Testis (tissue), 3 donors: Measurements from ENCODE around the gene TMPRSS13. TPM values are rescaled to one million over a fixed set of nuclear protein-coding genes. Genes with fewer than 3 reads are reported as not detected.

Experiments
- DNase-seq: peaks from one replicate; pipeline ENCODE4 v3.0.0-alpha.2; 2019
- H3K27ac ChIP-seq, 2 donors: fragments of 200-600 bp; sonication (generic); one replicate each; pipeline ENCODE4 v1.5.1; 2019
- H3K27me3 ChIP-seq: fragments of 200-600 bp; sonication (generic); one replicate; pipeline ENCODE4 v1.5.1; 2019
- H3K36me3 ChIP-seq: fragments of 200-600 bp; sonication (generic); one replicate; pipeline ENCODE4 v1.5.1; 2017; ENCODE audit warnings: low read depth; ENCODE audit errors: missing control alignments
- H3K4me1 ChIP-seq: fragments of 200-600 bp; sonication (generic); one replicate; pipeline ENCODE4 v1.5.1; 2019
- H3K4me3 ChIP-seq, 2 donors: fragments of 200-600 bp; sonication (generic); one replicate each; pipeline ENCODE4 v1.5.1; 2017 to 2019
- H3K9me3 ChIP-seq: fragments of 200-600 bp; sonication (generic); one replicate; pipeline ENCODE4 v1.5.1; 2017
- POLR2A ChIP-seq: fragments of 450-650 bp; IDR thresholded peaks from one replicate; pipeline ENCODE4 v1.6.1; 2017; ENCODE audit warnings: antibody characterized with exemption, mild to moderate bottlenecking, moderate library complexity
- WGBS, 2 donors: methylation state at CpG; one replicate each; pipeline ENCODE4 v1.1.5; 2018; 5-methylcytosine and 5-hydroxymethylcytosine counted together
- intact Hi-C: fragments of 100-400 bp; cut with DNase I; formaldehyde crosslinking; loops from one replicate; pipeline ENCODE4 v1.15.1; 2023; ENCODE audit warnings: low total_unique reads
- polyA plus RNA-seq: library from polyadenylated mRNA; stranded (reverse); fragments of 350-450 nt; fragmentation: Illumina TruSeq; extraction: RNeasy Lipid Tissue Mini Kit (QIAGEN cat#74804); gene quantifications from one replicate; pipeline ENCODE4 v1.2.3, GENCODE V29; 2014; ENCODE audit warnings: low read depth, low replicate concordance; ENCODE audit not compliant: insufficient read depth
- total RNA-seq, 2 donors: library from RNA; depleted of rRNA; stranded (reverse); fragments of >200 nt; gene quantifications; one replicate each; pipeline ENCODE4 v1.2.3, GENCODE V29; 2016
- TF ChIP-seq, protein P1 (sequence below), 3 experiments: fragments of 450-650 bp in 2 of 3; fragments of 200-600 bp in 1 of 3; sonication (generic) in 1 of 3; IDR thresholded peaks; one replicate each; pipeline ENCODE4 v1.5.1; 2016 to 2019; ENCODE audit warnings: antibody characterized with exemption in 3 of 3, mild to moderate bottlenecking in 2 of 3, moderate library complexity in 1 of 3

The TMPRSS13 gene
- total and polyA plus RNA-seq, 3 donors from 2014 or later, result 0.74 to 0.91 (median 0.87) TPM

DNA sequence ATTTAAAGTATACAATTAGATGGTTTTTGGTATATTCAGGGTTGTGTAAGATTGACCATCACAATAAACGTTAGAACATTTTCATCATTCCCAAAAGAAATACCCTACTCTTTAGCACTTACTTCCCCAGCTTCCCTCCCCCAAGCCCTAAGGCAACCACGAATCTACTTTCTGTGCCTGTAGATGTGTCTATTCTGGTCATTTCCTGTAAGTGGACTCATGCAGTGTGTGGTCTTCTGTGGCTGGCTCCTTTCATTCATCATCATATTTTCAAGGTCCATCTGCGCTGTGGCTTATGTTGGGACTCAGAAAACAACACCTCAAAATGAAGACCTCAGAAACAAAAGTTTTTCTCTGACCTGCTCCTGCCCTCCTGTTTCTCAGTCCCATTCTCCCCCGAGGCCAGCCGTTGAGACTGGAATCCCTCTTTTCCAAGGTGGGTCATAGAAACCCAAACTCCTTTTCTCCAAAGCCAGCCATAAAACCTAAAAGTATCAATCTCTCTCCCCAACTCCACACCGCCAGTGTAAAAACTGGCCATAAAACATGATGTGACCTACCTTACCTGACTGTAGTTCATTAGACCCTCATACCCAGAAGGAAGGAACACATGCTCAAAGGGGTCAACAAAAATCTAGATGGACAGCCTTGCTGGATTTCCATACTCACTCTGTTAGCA is 12.9 kb upstream of the TMPRSS13 start:
- no peaks in the 10 kb centered on the region for H3K9me3 ChIP-seq
- TF ChIP-seq POLR2A, result no peak
- TF ChIP-seq, protein P1, sequence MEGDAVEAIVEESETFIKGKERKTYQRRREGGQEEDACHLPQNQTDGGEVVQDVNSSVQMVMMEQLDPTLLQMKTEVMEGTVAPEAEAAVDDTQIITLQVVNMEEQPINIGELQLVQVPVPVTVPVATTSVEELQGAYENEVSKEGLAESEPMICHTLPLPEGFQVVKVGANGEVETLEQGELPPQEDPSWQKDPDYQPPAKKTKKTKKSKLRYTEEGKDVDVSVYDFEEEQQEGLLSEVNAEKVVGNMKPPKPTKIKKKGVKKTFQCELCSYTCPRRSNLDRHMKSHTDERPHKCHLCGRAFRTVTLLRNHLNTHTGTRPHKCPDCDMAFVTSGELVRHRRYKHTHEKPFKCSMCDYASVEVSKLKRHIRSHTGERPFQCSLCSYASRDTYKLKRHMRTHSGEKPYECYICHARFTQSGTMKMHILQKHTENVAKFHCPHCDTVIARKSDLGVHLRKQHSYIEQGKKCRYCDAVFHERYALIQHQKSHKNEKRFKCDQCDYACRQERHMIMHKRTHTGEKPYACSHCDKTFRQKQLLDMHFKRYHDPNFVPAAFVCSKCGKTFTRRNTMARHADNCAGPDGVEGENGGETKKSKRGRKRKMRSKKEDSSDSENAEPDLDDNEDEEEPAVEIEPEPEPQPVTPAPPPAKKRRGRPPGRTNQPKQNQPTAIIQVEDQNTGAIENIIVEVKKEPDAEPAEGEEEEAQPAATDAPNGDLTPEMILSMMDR (IDR thresholded peaks at IDR 0.05), result no peak
- H3K36me3 ChIP-seq, result no peaks in the 10 kb centered on the region
- H3K4me1 ChIP-seq, result no peaks in the 10 kb centered on the region
- intact Hi-C loops, result loop anchor here (10.0 kb wide), 1 partner anchor 113 kb away; no protein-coding TSS in a partner anchor
- H3K4me3 ChIP-seq, result no peak overlapping the region
- 91 to 92% methylated on average over 6 of the region's 6 CpGs for WGBS, 2 donors
- no peaks in the 10 kb centered on the region for H3K27me3 ChIP-seq
- DNase-seq, result no peak
- no peak overlapping the region for H3K27ac ChIP-seq

DNA sequence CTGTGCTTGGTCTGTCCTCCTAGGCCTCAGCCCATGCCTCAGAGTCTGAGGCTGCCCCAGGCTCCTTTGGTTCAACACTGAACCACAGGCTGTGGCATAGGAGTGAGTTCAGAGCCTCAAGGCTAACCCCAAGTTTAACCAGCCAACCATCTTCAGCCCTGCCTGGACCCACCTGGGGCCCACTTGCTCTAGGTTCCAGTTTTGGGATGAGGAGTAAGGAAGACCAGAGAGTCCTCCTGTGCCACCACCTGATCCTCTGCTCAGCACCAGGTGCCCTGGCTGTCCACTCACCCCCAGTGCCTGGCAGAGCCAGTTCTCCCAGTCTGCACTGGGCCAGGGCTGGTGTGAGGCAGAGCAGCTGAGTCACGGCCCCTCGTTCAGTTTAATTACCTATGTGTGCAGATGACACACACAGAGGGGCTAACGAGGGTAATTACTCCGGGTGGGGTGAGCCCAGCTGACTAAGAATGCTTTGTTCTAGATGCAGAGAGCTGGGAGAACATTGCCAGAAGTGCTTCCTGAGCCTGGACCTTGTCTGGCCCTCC is 12.0 kb upstream of the TMPRSS13 start:
- no peak for DNase-seq
- no peak overlapping the region for H3K4me3 ChIP-seq
- intact Hi-C loops, result loop anchor here (10.0 kb wide), 1 partner anchor 114 kb away; no protein-coding TSS in a partner anchor

GRCh38 chr11:117940736-117941135 is 11.5 kb upstream of the TMPRSS13 start:
- 97 to 98% methylated on average over 8 of the region's 8 CpGs for WGBS, 2 donors
- intact Hi-C loops, result loop anchor here (10.0 kb wide), 1 partner anchor 114 kb away; no protein-coding TSS in a partner anchor
- Histone ChIP-seq H3K4me1 (no peaks in the 10 kb centered on the region), H3K27me3 (no peaks in the 10 kb centered on the region), H3K4me3 (no peak overlapping the region), H3K27ac (no peak overlapping the region), H3K36me3 (no peaks in the 10 kb centered on the region), H3K9me3 (no peaks in the 10 kb centered on the region)
- DNase-seq, result no peak
- TF ChIP-seq, protein P1 (IDR thresholded peaks at IDR 0.05), result no peak
- no peak for TF ChIP-seq POLR2A

More for the DNA sequence above, 12.0 kb upstream of the TMPRSS13 start:
- no peaks in the 10 kb centered on the region for H3K9me3 ChIP-seq
- no peaks in the 10 kb centered on the region for H3K36me3 ChIP-seq
- no peak for TF ChIP-seq POLR2A
- TF ChIP-seq, protein P1 (IDR thresholded peaks at IDR 0.05), result no peak
- no peaks in the 10 kb centered on the region for H3K4me1 ChIP-seq
- 97 to 100% methylated on average over 3 to 4 of the region's 4 CpGs for WGBS, 2 donors
- H3K27ac ChIP-seq, result no peak overlapping the region
- H3K27me3 ChIP-seq, result no peaks in the 10 kb centered on the region

GRCh38 chr11:117936973-117937372 is 7.8 kb upstream of the TMPRSS13 start:
- 47 to 65% methylated on average over 6 of the region's 6 CpGs for WGBS, 2 donors
- no peak for TF ChIP-seq POLR2A
- TF ChIP-seq, protein P1 (IDR thresholded peaks at IDR 0.05), result no peak
- no peak for DNase-seq

More at GRCh38 chr11:117936973-117937372, 7.8 kb upstream of the TMPRSS13 start:
- no peaks in the 10 kb centered on the region for H3K9me3 ChIP-seq
- no peaks in the 10 kb centered on the region for H3K4me1 ChIP-seq
- no peak overlapping the region for H3K27ac ChIP-seq
- no peak overlapping the region for H3K4me3 ChIP-seq
- H3K27me3 ChIP-seq, result no peaks in the 10 kb centered on the region
- H3K36me3 ChIP-seq, result no peaks in the 10 kb centered on the region
- intact Hi-C loops, result no loop called here
